ENCODE results near the gene MACROD2.

MACROD2 gene

GRCh38 chr20:15395457-15395856, 1400.1 kb downstream of the MACROD2 start:
- ChIA-PET POLR2A (no interaction called here), CTCF (interaction anchor here (1.4 kb wide), 1 partner anchor 13 kb away, joined by 4 read pairs; no protein-coding TSS in a partner anchor)
- TF ChIP-seq, protein P1, sequence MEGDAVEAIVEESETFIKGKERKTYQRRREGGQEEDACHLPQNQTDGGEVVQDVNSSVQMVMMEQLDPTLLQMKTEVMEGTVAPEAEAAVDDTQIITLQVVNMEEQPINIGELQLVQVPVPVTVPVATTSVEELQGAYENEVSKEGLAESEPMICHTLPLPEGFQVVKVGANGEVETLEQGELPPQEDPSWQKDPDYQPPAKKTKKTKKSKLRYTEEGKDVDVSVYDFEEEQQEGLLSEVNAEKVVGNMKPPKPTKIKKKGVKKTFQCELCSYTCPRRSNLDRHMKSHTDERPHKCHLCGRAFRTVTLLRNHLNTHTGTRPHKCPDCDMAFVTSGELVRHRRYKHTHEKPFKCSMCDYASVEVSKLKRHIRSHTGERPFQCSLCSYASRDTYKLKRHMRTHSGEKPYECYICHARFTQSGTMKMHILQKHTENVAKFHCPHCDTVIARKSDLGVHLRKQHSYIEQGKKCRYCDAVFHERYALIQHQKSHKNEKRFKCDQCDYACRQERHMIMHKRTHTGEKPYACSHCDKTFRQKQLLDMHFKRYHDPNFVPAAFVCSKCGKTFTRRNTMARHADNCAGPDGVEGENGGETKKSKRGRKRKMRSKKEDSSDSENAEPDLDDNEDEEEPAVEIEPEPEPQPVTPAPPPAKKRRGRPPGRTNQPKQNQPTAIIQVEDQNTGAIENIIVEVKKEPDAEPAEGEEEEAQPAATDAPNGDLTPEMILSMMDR (IDR thresholded peaks at IDR 0.05; ENCODE audit: control extremely low read depth, extremely low read depth, low read depth, missing control alignments): no peak
- DNase-seq (ENCODE audit: extremely low spot score): no peak

GRCh38 chr20:15396026-15396425, 1400.7 kb downstream of the MACROD2 start:
- DNase-seq (ENCODE audit: extremely low spot score): no peak
- TF ChIP-seq, protein P1 (IDR thresholded peaks at IDR 0.05; ENCODE audit: control extremely low read depth, extremely low read depth, low read depth, missing control alignments): no peak
- ChIA-PET CTCF (interaction anchor here (1.4 to 2.2 kb wide), 2 partner anchors 13 to 16 kb away, joined by 4 to 5 read pairs; no protein-coding TSS in a partner anchor), POLR2A (no interaction called here)

DNA sequence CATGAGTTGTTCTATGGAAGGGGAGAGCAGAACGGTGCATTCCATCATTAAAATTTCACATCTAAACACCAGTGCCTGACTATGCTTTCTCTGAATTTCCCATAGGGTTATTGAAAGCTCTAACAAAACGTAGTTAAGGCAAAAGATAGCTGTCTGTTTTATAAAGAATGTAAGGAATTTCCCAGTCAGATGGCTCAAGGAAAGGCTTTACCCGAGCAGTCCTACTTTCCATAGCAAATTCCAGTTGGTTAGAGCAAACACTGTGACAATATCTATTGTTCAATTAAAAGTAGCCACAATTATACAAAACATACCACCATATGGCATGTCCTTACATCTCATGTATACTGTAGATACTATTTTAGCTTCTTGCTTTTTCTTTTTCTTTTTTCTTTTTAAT, 1401.6 kb downstream of the MACROD2 start:
- ChIA-PET POLR2A (no interaction called here), CTCF (interaction anchor here (2.2 kb wide), 1 partner anchor 15 kb away, joined by 5 read pairs; no protein-coding TSS in a partner anchor)
- TF ChIP-seq, protein P1 (IDR thresholded peaks at IDR 0.05; ENCODE audit: control extremely low read depth, extremely low read depth, low read depth, missing control alignments): no peak
- no peak for DNase-seq (ENCODE audit: extremely low spot score)

DNA sequence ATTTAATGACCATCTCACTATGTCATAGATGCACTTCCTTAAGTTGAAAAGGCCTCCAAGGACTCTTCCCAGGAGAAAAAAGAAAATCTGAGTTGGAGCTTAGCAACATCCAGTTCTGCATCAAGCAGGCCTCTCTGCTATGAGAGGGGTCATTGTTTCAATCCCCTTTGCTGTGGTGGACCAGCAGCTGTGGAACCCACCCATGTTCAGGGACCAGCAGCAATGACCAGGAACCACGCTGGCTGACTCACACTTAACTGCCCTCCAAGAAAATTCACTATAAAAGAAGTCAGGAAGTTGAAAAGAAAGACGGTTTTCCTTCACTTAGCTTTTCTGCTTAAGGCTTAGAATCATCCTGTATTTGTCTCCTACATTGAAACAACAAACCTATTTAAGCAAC, 1404.5 kb downstream of the MACROD2 start:
- no peak for DNase-seq (ENCODE audit: extremely low spot score)
- TF ChIP-seq, protein P1 (IDR thresholded peaks at IDR 0.05; ENCODE audit: control extremely low read depth, extremely low read depth, low read depth, missing control alignments): no peak
- CTCF ChIA-PET: interaction anchor here (1.6 kb wide), 1 partner anchor 9 kb away, joined by 4 read pairs; no protein-coding TSS in a partner anchor
- POLR2A ChIA-PET: no interaction called here

DNA sequence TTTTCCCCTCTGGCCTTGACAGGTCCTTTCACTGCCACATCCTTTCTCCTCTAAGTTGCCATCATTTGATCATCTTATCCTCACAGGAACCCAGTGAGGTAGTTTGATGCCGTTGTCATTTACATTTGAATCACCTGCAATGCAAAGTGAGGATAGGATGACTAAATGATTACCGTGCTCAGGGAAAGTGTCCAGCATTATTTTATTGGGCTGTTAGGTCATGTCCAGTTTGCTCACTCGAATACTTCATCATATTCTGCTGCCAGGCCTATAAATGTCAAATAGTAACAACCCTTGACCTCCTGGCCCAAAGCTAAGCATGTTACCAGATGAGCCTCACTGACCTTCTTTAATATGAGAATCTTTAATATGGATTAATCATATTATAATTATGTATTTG, 1410.8 kb downstream of the MACROD2 start:
- POLR2A ChIA-PET: no interaction called here

DNA sequence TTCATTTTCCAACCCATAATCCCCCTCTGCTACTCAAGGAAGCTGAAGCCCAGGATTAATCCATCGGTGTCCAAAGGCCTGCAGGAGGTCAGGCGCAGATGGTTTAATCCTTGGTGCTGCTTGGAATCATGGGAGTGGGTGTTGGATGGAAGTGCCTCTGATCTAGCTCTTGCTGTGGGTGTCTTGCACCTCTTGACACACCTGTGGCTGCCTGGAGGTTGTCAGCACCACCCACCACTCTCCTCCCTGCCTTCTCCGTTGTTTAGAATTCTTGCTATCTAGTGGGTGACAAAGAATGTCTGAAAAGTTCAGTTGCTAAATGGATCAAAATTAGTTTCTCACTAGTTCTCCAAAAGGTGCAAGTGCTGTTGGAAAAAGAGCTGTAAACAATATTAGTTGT, 1416.5 kb downstream of the MACROD2 start:
- no peak for DNase-seq (ENCODE audit: extremely low spot score)
- TF ChIP-seq, protein P1 (IDR thresholded peaks at IDR 0.05; ENCODE audit: control extremely low read depth, extremely low read depth, low read depth, missing control alignments): no peak
- ChIA-PET POLR2A (interaction anchor here (0.9 kb wide), 1 partner anchor 79 kb away, joined by 3 read pairs; no protein-coding TSS in a partner anchor), CTCF (interaction anchor here (1.0 to 1.6 kb wide), 2 partner anchors 15 to 253 kb away, joined by 4 to 5 read pairs; no protein-coding TSS in a partner anchor)

More for the DNA sequence above, 1410.8 kb downstream of the MACROD2 start:
- DNase-seq (ENCODE audit: extremely low spot score): no peak
- TF ChIP-seq, protein P1 (IDR thresholded peaks at IDR 0.05; ENCODE audit: control extremely low read depth, extremely low read depth, low read depth, missing control alignments): no peak
- CTCF ChIA-PET: interaction anchor here (1.4 kb wide), 1 partner anchor 43 kb away, joined by 4 read pairs; no protein-coding TSS in a partner anchor
